HG02970 (cell line): ENCODE data around the gene ZMPSTE24.

Experiments
- ATAC-seq: cut with Tn5 transposase; IDR thresholded peaks from one replicate; pipeline ENCODE4 v1.9.1; 2021; ENCODE audit warnings: mild to moderate bottlenecking, moderate library complexity, moderate number of reproducible peaks; ENCODE audit not compliant: unreplicated experiment, low FRiP score

ZMPSTE24 gene

DNA sequence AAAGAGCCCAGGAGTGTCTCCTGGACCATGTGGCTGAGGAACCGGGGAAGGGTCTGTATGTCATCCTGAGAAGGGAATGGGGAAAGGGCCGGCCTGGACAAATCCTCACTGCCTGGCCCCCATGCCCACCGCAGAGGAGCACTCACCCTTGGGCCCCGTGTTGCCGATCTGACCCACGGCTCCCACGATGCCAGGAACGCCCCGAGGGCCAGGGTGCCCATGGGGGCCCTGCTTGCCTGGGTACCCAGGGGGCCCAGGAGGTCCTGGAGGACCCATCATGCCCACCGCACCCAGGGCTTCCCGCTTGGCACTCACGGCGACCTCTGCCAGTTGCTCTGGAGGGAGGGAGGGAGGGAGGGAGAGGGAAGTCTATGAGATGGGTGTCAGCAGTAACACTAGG, 44.4 kb downstream of the ZMPSTE24 start:
- no peak for ATAC-seq

DNA sequence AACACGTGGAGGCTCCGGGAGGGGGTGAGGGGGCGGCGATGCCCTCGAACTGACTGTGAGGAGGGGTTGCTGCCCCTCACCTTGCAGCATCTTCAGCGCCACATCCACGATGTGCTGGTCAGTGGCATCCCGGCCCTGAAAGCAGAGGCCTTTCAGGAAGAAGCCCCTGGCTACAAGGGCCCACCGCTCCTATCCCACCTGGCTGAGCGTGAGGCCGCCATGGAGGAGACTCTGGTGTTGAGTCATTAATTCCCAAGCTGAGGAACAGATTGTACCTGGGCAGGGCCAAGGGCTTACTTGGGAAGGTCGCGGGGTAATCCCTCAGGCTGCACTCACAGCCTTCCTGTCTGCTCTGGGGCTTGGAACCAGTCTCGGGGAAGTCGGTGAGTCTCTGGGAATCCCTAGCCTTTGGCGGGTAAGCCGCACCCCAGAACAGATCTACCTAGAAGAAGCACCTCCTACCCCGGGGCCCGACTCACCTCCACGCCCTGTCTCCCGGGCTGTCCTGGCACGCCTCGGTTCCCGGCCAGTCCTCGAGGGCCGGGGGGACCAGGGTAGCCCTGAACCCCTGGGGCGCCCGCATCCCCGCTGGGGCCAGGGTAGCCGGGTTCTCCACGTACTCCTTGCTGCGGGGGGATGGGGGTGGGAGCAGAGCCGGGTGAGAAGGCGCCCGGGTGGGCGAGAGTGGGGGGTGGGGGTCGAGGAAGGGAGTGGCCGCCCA, 45.2 kb downstream of the ZMPSTE24 start:
- ATAC-seq: no peak

DNA sequence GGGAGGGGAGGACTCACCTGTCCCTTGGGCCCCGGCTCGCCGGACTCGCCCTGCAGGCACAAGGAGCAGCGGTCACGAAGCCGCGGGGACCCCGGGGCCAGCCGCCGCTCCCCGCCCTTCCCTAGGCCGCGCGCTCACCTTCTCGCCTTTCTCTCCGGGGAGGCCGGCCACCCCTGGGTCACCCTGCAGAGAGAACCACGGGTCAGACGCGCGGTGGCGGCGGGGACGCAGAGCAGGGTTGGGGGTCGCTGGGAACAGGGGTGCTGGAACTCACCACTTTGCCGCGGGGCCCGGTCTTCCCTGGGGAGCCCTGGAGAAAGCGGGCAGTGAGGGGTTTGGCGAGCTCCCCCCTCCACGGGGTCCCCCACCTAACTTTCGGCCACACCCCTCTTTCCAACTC, 45.8 kb downstream of the ZMPSTE24 start:
- no peak for ATAC-seq

DNA sequence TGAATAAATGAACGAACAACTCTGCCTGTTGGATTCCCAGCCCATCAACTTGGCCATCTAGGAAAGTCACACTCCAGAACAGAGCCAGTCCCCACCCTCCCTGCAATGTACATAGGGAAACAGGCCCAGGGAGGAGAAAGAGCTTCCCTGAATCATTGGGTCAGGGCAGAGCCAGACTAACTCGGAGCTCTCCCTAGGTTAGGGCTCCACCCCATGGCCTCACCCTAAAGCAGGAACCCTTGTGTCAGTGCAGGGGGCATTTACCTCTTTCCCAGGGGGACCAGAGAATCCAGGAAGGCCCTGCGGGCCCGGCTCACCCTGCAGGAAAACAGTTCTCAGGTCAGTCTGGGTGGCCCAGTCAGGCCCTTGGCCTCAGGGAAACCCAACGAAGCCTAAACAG, 47.4 kb downstream of the ZMPSTE24 start:
- no peak for ATAC-seq

DNA sequence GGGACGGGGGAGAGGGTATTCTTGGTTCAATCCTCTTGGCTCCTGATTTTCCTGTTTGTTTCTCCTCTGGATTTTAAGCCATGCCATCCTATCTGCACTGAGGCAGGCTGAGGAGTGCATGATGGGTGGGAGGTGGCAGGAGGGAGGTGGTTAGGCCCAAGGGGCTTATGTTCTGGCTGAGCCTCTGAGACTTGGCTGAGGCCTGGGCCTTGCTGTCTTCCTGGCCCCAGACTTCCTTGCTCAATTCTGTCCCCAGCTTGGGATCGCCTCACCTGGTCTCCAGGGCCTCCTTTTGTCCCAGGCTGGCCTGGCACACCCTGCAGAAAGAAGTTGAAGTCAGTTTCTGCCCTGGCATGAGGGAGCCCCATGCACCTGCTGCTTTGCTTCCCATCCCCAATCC, 47.8 kb downstream of the ZMPSTE24 start:
- no peak for ATAC-seq

DNA sequence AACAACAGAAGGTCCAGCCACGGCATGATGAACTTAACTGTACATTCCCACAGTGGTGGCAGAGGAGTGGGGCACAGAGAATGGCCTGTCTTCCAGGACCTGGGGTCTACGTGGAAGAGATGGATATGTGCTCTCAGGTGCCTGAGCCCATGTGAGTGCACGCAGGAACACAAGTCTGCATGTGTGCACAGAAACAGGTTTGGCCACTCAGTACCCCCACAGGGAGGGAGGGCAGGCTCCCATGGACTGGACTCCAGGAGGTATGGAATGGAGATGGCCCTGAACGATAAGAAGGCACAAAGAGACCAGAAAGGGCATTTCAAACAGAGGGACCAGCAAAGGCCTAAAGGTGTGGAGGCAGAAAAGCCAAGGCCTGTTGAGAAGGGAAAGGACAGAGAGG, 48.3 kb downstream of the ZMPSTE24 start:
- no peak for ATAC-seq

DNA sequence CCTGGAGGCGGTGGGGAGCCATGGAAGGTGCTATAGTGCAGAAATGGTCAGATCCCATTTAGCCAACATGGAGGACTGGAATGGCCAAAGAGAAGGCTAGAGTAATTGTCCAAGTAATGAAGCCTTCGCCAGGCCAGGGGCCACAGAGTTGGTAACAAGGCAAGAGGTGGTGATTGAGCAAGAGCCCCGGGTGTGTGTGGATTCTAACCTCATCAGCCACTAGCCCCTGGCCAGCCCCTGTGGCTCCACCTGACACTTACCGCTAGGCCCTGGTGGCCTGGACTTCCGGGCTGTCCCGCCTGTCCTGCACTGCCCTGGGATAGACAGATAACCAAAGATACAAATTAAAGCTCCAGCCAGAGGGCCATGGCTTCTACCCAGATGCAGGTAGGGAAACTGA, 49.1 kb downstream of the ZMPSTE24 start:
- no peak for ATAC-seq

DNA sequence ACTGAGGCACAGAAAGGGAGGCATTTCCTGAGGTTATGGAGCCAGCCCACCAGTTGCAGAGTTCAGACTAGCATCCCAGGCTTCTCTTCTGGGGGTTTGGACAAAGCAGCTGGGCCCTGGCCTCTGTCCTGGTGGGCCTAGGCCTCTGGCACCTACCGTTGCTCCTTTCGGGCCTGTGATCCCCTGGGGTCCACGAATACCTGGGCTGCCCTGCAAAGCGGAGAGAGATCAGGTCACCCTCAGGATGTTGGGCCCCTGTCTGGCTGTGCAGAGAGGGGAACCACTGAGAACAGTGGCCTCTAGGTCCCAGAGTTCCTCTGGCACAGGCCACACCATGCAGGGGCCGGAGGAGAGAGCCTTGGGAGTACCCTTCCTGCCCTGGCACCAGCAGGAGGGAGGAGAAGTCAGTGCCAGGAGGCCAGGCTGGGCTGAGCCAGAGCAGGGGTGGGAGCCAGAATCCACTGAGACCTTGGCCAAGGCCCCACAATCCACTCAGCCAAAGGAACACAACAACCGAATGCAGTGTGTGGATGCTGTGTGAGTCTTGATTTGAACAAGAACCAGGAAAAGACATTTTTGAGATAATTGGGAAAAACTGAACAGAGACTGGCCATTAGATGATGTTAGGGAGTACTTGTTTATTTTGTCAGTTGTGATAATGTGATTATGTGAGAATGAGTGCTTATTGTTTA, 50.1 kb downstream of the ZMPSTE24 start:
- no peak for ATAC-seq

DNA sequence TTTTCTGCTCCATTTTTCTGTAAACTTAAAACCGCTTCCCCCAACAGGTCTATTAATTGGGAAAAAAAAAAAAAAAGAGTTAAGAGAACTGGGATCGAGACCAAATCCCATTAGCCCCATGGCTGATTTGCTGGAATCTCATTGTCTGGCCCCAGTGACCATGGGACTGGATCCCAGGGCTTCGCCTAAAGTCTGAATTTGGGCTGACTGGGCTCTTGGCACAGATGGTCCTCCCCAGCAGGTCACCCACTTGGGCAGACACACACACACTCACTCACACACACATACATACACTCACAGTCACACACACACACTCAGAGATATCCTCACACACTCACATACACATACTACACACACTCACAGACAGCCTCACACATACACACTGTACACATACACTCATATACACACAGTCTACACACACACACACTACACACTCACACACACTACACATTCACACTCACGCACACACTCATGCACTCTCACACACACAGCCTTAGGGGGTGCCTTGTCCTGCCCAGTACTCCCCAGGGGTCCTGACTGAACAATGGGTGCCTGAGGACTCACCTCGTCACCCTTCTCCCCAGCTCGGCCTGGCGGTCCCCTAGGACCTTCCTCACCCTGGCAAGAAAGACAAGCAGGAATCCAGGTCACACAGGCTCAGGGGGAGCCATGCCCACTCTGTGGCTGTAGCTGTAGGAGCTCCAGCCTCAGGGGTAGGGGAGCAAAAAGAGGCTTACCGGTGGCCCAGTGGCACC, 51.5 kb downstream of the ZMPSTE24 start:
- no peak for ATAC-seq

DNA sequence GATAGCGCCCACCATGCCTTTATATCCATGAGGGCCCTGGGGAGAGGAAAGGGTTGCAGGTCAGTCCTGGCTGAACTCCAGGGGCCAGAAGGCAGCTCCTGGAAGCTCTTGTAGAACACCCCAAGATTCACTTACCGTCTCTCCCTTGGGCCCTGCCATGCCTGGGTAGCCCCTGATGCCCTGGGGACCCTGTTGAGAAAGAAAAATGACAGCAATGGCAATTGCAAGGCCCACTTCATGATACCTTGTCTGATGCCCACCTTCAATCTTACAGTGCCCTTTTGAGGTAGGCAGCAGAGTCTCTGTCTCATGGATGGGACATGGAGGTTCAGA, 52.1 kb downstream of the ZMPSTE24 start:
- ATAC-seq: no peak

DNA sequence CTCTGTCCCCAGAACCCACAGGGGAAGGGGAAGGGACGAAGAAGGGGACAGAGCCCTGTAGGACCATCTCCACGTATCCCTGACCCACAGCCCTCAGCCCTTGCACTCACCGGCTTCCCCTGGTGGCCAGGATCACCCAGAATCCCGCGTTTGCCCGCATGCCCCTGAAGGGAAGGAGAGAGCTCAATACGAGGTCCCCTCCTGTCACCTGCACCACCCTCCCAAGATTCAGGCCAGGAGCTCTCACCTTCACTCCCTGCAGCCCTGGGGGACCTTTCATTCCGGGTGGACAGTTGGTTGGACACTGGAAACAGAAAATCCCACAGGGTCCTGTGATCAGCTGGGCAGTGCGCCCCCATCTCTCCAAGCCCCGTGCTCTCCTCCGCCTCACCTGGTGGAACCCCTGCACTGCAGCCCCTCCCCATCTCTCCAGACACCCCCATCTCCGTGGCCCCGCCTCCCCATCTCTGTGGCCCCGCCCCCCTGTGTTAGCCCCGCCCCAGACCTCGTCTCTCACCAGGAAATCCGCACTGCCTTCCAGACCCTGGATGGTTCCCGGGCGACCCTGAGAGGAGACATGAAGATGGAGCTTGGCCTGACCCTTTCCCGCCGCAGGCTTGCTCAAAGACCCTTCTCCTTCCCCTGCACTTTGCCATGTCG, 53.1 kb downstream of the ZMPSTE24 start:
- no peak for ATAC-seq

DNA sequence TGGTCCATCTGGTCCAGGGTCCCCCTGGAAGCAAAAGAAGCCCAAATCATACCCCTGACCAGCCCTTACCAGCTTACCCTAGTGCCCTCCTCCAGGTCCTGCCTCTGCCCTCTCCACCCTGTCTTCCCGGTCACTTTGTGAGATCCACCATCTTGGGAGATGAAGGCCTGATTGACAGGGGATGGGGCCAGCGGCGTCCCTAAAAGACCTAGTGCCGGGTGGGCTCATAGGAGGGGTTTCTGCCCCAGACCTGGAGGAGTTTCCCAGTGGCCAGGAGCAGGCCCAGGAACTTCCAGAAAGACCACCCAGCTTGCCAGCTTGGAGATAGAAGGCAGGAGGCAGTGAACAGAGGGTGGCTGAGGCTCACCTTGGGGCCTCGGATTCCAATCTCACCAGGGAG, 53.7 kb downstream of the ZMPSTE24 start:
- no peak for ATAC-seq

DNA sequence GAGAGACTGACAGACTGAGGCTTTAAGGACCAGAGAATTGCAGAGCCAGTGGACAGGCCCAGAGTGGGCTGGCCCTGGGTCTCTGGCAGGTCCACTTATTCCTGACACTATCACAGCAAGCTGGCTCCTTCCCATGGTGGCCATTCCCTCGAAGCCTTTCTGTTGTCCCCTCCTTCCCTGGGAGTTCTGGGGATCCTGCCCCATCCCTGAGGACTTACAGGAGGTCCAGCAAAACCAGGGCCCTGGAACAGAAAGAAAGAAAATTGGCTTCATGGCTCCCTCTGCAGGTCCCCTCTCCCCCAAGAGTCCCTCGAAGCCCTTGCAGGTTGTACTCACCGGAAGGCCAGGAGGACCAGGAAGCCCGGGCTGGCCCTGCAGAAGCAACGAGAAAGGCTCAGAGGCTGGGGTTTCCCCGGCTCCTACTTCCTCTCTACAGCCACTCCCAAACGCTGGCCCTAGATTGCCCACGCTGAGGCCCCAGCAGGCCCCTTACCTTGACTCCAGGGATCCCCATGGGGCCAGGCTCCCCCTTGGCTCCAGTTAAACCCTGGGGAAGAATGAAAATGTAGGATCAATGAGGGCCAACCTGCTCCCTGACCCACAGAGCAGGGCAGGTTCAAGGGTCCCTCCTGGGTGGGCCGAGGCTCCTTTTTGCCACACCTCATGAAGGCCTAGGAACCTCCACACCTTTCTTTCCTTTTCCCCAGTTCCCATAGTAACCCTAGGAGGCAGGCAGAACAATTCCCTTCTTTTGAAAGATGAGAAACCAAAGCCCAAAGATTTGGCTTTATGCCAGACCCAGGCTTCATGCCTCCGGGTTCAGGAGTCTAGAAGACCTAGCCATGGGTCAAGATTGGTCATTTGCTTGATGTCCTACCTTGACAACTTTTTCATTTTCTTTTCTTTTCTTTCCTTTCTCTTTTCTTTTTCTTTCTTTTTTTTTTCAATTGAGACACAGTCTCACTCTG, 54.5 kb downstream of the ZMPSTE24 start:
- no peak for ATAC-seq

DNA sequence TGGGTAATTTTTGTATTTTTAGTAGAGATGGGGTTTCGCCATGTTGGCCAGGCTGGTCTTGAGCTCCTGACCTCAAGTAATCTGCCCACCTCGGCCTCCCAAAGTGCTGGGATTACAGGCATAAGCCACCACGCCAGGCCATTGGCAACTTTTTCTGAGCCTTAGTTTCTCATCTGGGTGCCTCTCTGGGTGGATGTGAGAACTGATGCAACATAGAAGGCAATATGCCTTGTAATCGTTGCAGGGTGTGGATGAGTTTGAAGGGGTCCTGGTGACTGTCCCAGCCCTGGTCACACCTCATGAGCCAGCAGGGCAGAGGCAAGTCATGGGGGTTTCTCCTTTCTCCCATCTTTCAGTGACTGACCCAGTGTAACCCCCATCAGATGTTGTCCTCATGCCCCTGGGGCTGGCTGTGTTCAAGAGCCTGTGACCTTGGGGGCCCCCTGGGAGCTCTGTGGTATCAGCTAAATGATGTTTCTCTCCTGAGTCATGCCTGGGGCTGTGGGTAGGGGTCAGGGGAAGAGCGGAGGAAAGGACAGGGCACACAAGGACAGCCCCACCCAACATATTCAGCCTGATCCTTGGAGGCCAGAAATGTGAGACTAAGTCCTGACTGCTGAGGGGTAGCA, 55.4 kb downstream of the ZMPSTE24 start:
- ATAC-seq: no peak

DNA sequence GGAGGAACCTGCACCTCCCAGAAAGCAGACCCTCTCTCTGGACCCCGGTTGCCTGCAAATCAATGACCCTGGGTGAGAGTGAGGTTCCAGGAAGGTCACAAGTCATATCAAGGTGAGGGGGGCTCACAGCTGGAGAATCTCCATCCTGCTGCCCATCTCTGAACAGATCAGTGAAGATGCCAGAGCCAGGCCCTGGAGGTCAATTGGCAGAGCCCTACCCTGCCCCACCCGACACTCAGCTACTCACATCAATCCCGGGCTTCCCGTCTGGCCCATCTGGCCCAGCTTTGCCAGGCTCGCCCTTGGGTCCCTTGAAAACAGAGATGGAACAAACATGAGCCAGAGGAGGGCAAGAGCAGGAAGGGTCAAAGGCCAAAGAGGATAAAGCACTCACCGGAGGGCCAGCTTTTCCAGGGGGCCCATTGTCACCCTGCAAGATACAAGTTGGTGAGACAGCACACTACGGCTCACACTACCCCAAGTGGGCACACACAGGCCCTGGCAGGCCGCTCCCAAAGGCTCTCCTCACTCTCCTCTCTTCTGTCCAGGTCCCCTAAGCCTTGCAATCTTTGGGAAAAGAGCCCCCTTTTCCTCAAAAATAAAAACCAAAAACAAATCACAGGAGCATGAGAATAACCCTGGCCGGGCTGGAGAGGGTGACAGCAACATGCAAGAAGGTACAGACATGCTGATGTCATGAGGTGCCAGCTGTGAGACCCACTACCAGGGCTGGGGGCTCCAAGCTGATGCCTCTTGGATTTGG, 56.1 kb downstream of the ZMPSTE24 start:
- ATAC-seq: no peak

DNA sequence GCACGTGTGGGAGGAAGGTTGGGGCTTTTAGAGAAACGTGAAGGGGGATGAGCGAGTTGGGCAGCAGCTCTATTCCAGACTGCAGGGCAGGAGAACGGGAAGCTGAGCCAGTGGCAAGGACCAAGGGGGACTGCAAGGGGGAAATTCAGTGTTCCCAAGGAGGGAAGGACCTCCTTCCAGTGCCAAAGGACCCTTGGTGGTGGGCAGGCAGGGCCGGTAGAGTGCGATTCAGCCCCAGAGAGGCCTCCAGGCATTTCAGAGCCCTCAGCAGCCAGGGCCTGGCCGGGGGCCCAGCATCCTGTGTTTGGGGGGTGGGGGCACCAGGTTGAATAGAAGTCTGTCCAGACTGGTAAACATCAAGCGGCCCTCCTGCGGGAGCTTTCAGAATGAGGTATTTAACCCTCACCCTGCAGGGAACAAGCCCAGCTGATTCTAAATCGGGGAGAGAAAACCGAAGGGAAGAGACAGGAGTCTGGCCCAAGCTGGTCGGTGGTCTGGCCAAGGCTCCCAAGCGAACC, 56.7 kb downstream of the ZMPSTE24 start:
- ATAC-seq: no peak

DNA sequence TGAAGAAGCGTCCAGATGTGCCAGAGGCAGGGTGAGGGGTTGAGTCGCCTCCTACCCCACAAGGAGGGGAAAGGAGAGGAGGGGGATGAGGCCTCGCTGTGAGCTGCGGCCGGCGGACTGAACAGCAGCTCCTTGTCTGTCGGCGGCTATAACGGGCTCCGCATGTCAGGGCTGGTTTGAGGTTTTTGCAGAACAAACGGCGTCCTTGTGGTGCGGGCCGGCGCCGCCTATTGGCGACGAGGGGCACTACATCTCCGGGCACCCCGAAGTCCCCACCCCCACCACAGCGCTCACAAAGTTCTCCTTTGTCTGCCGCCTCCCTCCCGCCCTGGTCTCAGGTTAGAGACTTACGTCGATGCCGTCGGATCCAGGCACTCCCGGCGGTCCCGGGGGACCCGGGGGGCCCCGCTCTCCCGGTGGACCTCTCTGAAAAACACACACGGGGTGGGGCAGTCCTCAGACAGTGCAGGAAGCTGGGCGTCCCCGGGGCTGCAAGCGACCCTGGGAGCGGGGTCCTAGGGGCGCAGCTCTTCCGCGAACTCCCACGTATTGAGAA, 57.3 kb downstream of the ZMPSTE24 start:
- ATAC-seq: peak; percentile 51
